Activated CD4-positive, CD25-positive, alpha-beta regulatory T cell treated with anti-CD3 and anti-CD28 coated beads, Interleukin-2, amount 50 U/mL, for 24 hours (primary cell): ENCODE measurements around the gene ZFYVE27.

Experiments
- ATAC-seq, 2 donors: fragments of 150-1000 bp; cut with Tn5 transposase; one replicate each; pipeline ENCODE4 v1.10.0; 2021; ENCODE audit warnings: mild to moderate bottlenecking in 1 of 2, moderate library complexity in 1 of 2

Gene ZFYVE27

GRCh38 chr10:97748116-97748515 lies 11.2 kb downstream of the ZFYVE27 start:
- no peak for ATAC-seq

GRCh38 chr10:97752956-97753355 lies 16.0 kb downstream of the ZFYVE27 start:
- ATAC-seq, result no peak

GRCh38 chr10:97754726-97755125 lies 17.8 kb downstream of the ZFYVE27 start:
- no peak for ATAC-seq

DNA sequence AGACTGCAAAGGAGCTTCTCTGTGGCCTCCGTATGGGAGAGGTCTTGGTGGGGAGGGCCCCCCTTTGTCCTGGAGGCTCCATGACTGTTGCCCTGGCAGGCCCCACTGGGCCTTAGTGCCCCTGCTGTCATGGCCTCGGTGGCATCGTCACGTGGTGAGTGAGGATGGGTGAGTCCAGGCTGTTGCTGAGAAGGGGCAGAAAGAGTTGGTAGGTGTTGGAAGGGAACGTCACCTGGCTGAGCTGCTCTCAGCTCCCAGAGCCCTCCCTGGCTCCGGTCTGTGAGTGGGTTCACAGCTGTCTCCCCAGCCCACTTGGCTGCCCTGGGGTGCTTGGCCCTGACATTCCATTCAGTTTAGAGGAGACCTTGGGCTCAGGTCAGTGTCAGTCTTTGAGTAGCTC lies 18.8 kb downstream of the ZFYVE27 start:
- ATAC-seq, result no peak

DNA sequence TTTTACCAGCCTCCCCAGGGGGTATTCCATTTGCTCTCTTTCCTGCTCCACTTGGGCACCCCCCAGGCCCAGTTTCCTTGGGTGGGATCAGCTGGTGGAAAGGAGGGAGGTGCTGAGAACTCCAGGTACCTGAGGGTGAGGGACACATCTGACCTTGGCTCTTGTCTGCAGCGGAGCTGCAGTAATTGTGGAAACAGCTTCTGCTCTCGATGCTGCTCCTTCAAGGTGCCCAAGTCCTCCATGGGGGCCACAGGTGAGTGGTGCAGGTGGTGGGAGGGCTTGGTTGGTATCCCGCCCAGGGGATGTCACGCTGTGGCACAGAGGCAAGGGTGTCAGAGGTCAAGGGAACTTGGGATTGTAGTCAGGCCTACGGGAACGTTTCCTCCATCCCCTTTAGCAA lies 20.5 kb downstream of the ZFYVE27 start:
- ATAC-seq, result no peak

DNA sequence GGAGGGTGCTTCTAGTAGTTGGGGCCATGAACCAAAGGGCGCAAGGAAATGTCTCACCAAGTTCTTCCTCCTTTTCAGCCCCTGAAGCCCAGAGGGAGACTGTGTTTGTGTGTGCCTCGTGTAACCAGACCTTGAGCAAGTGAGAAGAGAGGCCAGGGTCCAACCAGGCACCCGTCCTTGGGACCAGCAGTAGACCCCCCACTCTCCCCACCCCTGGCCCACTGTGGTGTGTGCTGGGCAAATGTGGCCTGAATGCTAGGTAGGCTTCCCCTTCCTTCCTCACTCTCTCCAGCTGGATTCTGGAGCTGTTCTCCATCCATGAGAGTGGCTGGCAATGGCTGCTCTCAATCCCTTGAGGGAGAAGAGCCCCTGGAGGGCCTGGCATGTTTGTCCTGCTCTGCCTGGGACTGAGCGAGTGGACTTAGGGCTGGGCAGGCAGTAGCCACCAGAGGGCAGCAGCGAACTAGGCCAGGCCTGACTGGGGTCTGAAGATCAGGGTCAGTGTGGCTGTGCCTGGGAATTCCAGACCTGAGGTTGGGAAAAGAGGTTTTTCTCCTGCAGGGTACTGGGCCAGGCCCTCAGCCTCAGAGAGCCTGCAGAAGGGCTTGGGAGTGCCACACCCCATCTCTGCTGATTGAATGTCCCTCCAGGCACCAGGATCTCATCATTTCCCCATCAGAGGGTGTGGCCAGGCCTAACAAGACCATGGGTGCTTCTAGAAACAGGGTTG lies 22.4 kb downstream of the ZFYVE27 start:
- ATAC-seq, result peak; percentile 35 to 69

GRCh38 chr10:97759946-97760345 lies 23.0 kb downstream of the ZFYVE27 start:
- ATAC-seq, result no peak

- no peak for ATAC-seq
Observed at GRCh38 chr10:97760461-97761257, 23.7 kb downstream of the ZFYVE27 start.

DNA sequence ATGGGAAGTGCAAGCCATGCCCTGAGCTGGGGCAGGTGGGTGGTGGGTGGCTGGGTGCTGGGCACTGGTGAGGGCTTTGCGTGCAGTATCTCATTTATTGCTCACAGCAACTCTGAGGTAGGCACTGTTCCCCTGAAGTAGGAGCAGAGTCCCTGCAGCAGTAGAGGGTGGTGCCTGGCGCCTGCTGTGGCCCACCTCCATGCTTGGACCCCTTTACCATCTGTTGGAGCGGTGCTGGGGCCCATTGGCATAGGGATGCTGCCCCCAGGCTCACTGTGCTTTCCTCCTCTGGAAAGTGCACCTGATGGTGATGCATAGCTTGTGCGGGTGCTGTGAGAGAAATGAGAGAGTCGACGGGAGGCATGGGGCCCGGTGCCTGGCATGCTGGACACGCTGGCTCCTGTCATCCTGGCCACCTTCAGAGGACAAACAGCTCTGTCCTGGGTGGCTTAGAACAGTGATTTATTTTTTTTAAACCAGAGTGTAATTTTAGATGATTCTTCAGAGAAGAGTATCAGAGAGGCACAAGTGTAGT lies 24.5 kb downstream of the ZFYVE27 start:
- ATAC-seq, result no peak

DNA sequence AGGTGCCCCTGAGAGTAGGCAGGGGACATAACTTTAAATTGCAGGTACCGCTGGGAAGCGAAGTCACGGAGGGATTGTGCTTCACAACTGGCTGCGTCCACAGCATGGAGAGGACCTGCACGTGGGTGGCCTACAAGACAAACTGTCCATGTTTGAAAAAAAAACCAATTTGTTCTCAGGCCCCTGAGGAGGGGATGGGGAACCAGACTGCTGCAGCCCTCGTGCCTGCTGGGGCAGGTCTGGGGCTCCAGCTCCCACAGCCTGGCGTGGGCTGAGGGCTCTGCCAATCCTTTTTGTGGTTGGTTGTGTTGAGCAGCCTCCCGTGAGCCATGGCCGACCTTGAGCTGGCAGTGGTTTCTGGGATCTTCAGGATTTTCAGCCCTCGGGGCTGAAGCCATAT lies 25.1 kb downstream of the ZFYVE27 start:
- ATAC-seq, result no peak

GRCh38 chr10:97762816-97763215 lies 25.9 kb downstream of the ZFYVE27 start:
- ATAC-seq, result no peak

- no peak for ATAC-seq
Observed at GRCh38 chr10:97763411-97763810, 26.5 kb downstream of the ZFYVE27 start.

GRCh38 chr10:97763947-97764346 lies 27.0 kb downstream of the ZFYVE27 start:
- no peak for ATAC-seq

DNA sequence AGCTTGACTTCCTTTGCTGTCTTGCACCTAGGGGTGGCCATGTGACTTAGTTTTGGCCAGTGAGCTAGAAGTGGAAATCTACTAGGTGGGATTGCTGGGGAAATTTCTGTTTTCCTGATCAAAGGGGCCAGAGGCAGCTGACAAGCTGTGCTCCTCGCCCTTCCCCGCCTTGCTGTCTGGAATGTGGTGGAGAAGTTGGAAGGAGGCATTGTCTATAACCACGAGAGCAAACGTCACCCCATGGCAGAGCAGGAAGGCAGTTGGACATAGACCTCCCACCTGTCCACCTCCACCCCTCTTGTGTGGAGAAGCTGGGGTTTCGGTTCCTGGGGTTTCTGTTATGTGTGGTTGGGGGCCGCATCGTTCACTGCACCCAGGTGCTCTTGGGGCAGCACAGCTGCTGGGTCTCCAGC lies 27.6 kb downstream of the ZFYVE27 start:
- no peak for ATAC-seq

GRCh38 chr10:97765201-97765600 lies 28.3 kb downstream of the ZFYVE27 start:
- ATAC-seq, result no peak

DNA sequence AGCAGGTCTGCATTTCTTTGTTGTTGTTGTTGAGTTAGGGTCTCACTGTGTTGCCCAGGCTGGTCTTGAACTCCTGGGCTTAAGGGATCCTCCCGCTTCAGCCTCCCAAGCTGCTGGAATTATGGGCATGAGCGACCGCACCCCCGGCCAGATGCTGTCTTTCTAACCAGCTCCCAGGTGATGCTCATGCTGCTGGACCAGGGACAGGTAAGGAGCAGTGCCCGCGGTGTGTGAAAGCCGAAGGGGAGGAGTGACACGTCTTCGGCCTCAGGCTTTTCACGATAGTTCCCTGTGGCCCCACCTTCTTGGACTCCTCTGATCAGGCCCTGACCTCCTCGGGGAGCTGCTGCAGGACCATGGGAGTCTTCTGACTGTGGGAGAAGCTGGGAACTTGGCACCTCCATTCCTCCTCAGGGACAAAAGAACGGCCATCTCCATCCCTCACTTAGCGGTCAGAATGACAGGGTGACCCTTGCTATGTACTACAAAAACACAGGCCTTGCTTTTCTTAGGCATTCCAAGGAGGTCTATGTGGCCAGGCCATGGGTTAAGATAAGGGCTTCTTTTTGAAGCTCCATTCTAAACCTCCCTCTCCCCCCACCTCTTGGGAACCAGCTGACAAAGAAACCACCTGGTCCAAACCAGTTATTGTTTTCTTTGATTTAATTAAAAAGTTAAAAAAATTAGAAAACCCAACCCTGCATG lies 29.3 kb downstream of the ZFYVE27 start:
- no peak for ATAC-seq

DNA sequence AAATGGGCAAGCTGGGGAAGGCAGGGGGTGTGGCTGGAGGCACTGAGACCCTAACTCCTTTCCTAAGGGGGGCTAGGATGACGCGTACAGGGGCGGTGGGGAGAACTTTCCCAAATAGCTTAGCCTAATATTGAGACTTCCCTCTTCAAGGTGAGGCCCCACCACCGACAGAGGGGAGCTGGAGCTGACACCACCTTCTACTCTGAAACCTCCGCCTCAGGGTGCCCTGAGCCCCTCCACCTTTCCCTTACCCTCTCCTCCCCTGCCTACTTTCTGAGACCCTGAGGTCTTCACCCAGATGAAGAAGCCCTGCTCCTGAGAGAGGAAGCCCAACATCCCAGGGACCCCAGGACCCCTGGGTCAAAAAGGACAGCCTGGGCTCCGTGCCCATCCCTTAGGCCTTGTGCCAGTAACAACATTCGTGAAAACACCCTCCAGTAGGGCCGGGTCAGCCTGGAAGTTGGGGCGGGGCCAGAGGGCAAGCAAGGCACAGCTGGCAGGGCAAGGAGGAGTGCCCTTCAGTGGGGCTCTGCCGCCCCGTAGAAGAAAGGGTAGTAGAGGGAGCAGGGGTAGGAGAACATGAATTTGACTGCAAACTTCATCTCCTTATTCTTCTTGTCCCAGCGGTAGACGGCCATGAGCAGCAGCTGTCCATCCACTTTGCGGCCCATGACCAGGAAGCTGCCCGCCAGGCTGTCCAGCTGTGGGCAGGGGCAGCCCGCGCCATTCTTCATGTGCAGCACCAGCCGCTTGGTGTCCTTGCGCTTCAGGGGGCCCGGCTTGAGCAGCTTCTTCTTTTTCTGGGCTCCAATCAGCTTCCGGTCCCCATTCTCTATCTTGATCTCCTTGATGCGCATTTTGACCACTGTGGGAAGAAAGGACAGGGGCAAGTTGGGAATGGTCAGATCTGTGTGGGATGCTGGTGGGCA lies 30.3 kb downstream of the ZFYVE27 start:
- ATAC-seq, result no peak

GRCh38 chr10:97768322-97769315 lies 31.7 kb downstream of the ZFYVE27 start:
- no peak for ATAC-seq

DNA sequence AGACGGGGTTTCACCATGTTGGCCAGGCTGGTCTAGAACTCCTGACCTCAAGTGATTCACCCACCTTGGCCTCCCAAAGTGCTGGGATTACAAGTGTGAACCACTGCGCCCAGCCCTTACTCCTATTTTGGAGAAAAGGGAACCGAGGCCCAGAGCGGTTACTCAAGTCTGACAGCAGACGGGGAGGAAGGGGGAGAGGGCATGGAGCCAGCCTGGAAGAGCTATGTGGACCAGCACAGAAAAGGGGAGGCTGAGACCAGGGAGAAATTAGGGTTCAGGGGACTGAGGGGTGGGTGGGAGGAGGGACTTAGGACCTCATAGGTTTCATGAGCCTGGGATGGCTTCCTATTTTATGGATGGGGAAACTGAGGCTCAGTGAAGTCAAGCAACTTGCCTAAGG lies 33.3 kb downstream of the ZFYVE27 start:
- no peak for ATAC-seq

GRCh38 chr10:97771055-97771891 lies 34.3 kb downstream of the ZFYVE27 start:
- ATAC-seq, result peak; percentile 29 to 42
